Breast epithelium (tissue), 4 donors: ENCODE data around the gene TRIM63. TPM values are rescaled to one million over a fixed set of nuclear protein-coding genes. Genes with fewer than 3 reads are reported as not detected.

Source experiments
- DNase-seq, 2 donors: peaks; one replicate each; pipeline ENCODE4 v3.0.0-alpha.2; 2019; ENCODE audit warnings: low spot score in 2 of 2
- H3K27ac ChIP-seq, 2 donors: fragments of 200-600 bp; sonication (generic) in 1 of 2; one replicate each; pipeline ENCODE4 v1.5.1; 2016 to 2019; ENCODE audit warnings: mild to moderate bottlenecking in 1 of 2
- H3K27me3 ChIP-seq, 2 donors: fragments of 200-600 bp; sonication (generic) in 1 of 2; one replicate each; pipeline versions ENCODE4 v1.5.1 to v1.6.0; 2017 to 2019; ENCODE audit warnings: control low read depth in 1 of 2, mild to moderate bottlenecking in 1 of 2
- H3K36me3 ChIP-seq: fragments of 200-600 bp; one replicate; pipeline ENCODE4 v1.5.1; 2019
- H3K4me1 ChIP-seq, 2 donors: fragments of 200-600 bp; sonication (generic); one replicate each; pipeline ENCODE4 v1.5.1; 2016 to 2019; ENCODE audit warnings: control low read depth in 1 of 2
- H3K4me3 ChIP-seq, 3 donors: fragments of 200-600 bp; sonication (generic); 1 replicate in 2 of 3; 2 replicates in 1 of 3; pipeline ENCODE4 v1.5.1; 2016 to 2019; ENCODE audit warnings: mild to moderate bottlenecking in 3 of 3, moderate library complexity in 2 of 3
- H3K9me3 ChIP-seq, 2 donors: fragments of 200-600 bp; sonication (generic) in 1 of 2; one replicate each; pipeline ENCODE4 v1.5.1; 2016 to 2019; ENCODE audit warnings: control low read depth in 1 of 2
- CTCF ChIP-seq, 3 donors: fragments of 450-650 bp; IDR thresholded peaks; one replicate each; pipeline ENCODE4 v1.5.1; 2016 to 2017; ENCODE audit warnings: antibody characterized with exemption in 3 of 3, mild to moderate bottlenecking in 3 of 3, moderate library complexity in 3 of 3
- POLR2A ChIP-seq: fragments of 450-650 bp; IDR thresholded peaks from one replicate; pipeline ENCODE4 v1.6.1; 2016; ENCODE audit warnings: antibody characterized with exemption, mild to moderate bottlenecking, moderate library complexity
- POLR2AphosphoS5 ChIP-seq, 3 donors: sonication (generic); formaldehyde crosslinking; IDR thresholded peaks; one replicate each; pipeline ENCODE4 v1.6.1; 2017; ENCODE audit warnings: antibody characterized with exemption in 3 of 3
- intact Hi-C: fragments of 100-400 bp; cut with DNase I; formaldehyde crosslinking; loops from one replicate; pipeline ENCODE4 v1.15.1; 2023; ENCODE audit warnings: low total_unique reads
- total RNA-seq, 3 donors: library from RNA; depleted of rRNA; stranded (reverse); fragments of >200 nt; gene quantifications; one replicate each; pipeline ENCODE4 v1.1.0, GENCODE V29; 2016

The TRIM63 gene
- total RNA-seq, 3 donors from 2014 or later, result 2.2 to 4.0 TPM; not detected in 1

DNA sequence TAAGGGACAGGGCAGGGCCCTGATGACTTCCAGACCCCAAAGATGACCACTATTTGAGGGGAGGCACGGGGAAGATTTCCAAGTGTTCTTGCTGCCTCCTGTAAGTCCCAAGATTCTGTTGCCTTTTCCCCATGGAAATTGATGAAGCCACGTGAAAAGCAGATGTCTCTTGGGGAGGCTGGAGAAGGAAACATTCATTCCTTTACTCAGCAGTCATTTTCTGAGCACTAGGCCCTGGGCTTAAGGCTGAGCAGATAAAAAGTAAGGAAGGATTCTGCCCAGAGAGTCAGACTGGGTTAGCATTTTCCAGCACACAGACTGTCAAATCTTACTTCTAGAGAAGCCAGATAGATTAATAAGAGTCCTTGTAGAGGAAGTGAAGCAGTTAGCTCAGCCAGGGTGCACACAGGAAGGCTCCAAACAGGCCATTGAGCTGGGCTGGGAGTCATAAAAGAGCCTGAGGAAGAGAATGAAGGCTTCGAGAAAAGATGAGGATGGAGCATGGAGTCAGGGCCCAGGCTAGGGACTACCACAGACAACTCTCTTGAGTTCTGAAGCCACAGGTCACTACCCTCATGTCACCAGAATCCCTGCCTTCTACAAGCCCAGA, 35.7 kb downstream of the TRIM63 start:
- no peak for TF ChIP-seq POLR2A
- no peak for TF ChIP-seq POLR2AphosphoS5 (IDR thresholded peaks at IDR 0.05)
- no peak for TF ChIP-seq CTCF (IDR thresholded peaks at IDR 0.05)
- Histone ChIP-seq H3K4me1 (peaks cover 3% of the 10 kb centered on the region in 2 donors), H3K27ac (no peak overlapping the region), H3K4me3 (no peak overlapping the region), H3K36me3 (no peaks in the 10 kb centered on the region), H3K27me3 (no peaks in the 10 kb centered on the region), H3K9me3 (no peaks in the 10 kb centered on the region)
- DNase-seq, result no peak
- intact Hi-C loops, result no loop called here

GRCh38 chr1:26031196-26031595, 36.2 kb downstream of the TRIM63 start:
- no peak for TF ChIP-seq CTCF (IDR thresholded peaks at IDR 0.05)
- TF ChIP-seq POLR2AphosphoS5 (IDR thresholded peaks at IDR 0.05), result no peak
- no peak for TF ChIP-seq POLR2A

GRCh38 chr1:26029864-26030481, 37.5 kb downstream of the TRIM63 start:
- TF ChIP-seq POLR2AphosphoS5 (IDR thresholded peaks at IDR 0.05) (no peak), POLR2A (no peak), CTCF (IDR thresholded peaks at IDR 0.05) (no peak)
- Histone ChIP-seq H3K36me3 (no peaks in the 10 kb centered on the region), H3K4me1 (peaks cover 0 to 2% of the 10 kb centered on the region in 2 donors), H3K27me3 (no peaks in the 10 kb centered on the region), H3K9me3 (no peaks in the 10 kb centered on the region), H3K4me3 (no peak overlapping the region), H3K27ac (no peak overlapping the region)
- intact Hi-C loops, result no loop called here
- DNase-seq, result no peak

More at GRCh38 chr1:26031196-26031595, 36.2 kb downstream of the TRIM63 start:
- Histone ChIP-seq H3K4me1 (peaks cover 2 to 3% of the 10 kb centered on the region in 2 donors), H3K27me3 (no peaks in the 10 kb centered on the region), H3K27ac (no peak overlapping the region), H3K9me3 (no peaks in the 10 kb centered on the region), H3K36me3 (no peaks in the 10 kb centered on the region), H3K4me3 (no peak overlapping the region)
- intact Hi-C loops, result no loop called here
- DNase-seq, result no peak

GRCh38 chr1:26029054-26029863, 38.2 kb downstream of the TRIM63 start:
- Histone ChIP-seq H3K4me3 (no peak overlapping the region), H3K27ac (no peak overlapping the region), H3K27me3 (no peaks in the 10 kb centered on the region), H3K36me3 (no peaks in the 10 kb centered on the region), H3K9me3 (no peaks in the 10 kb centered on the region), H3K4me1 (no peaks in the 10 kb centered on the region)
- TF ChIP-seq POLR2A (no peak), CTCF (IDR thresholded peaks at IDR 0.05) (no peak), POLR2AphosphoS5 (IDR thresholded peaks at IDR 0.05) (no peak)
- no peak for DNase-seq
- intact Hi-C loops, result no loop called here

DNA sequence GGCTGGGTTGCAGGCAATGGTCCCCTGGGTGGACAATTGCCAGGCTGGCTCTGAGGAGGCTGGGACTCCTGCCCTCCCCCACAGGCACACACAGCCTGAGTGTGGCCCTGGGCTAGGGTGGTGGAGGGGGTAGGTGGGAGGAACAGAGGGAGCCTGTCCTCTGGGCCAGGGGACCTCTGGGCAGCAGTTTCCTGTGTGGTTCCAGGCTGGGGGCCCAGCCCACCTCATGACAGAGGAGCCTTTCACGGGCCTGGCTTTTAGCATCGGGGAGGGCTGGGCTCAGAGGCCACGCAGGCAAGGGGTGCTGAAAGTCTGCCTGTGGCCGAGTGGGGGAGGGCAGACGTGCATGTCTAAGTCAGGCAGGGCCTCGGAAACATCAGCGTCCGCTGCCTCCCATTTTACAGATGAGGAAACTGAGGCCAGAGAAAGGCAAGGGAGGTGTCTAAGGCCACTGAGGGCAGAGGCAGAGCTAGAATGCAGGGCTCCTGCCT, 38.9 kb downstream of the TRIM63 start:
- Histone ChIP-seq H3K27ac (no peak overlapping the region), H3K4me3 (no peak overlapping the region), H3K4me1 (no peaks in the 10 kb centered on the region), H3K9me3 (no peaks in the 10 kb centered on the region), H3K27me3 (no peaks in the 10 kb centered on the region), H3K36me3 (no peaks in the 10 kb centered on the region)
- intact Hi-C loops, result no loop called here
- DNase-seq, result no peak
- TF ChIP-seq POLR2A (no peak), POLR2AphosphoS5 (IDR thresholded peaks at IDR 0.05) (no peak), CTCF (IDR thresholded peaks at IDR 0.05) (no peak)
